Small intestine (tissue), 7 donors: ENCODE measurements around the gene FIGN. TPM values are rescaled to one million over a fixed set of nuclear protein-coding genes. Genes with fewer than 3 reads are reported as not detected.

ENCODE experiments used
- DNase-seq, 2 donors: peaks; one replicate each; pipeline versions ENCODE4 v3.0.0 to v3.0.0-alpha.2; 2013
- FAIRE-seq: peaks from 2 replicates; lab custom pipeline; 2012; peaks lifted over from hg19 to GRCh38; lab: Jason Lieb, UNC
- H3K27ac ChIP-seq, 3 donors: one replicate each; pipeline ENCODE4 v1.5.1; 2013; ENCODE audit warnings: low read length in 2 of 3, mild to moderate bottlenecking in 2 of 3, control low read depth in 1 of 3, inconsistent platforms in 1 of 3, low read depth in 1 of 3, moderate library complexity in 1 of 3
- H3K27me3 ChIP-seq, 3 donors: one replicate each; pipeline ENCODE4 v1.6.1; 2013; ENCODE audit warnings: low read length in 3 of 3, inconsistent platforms in 1 of 3; ENCODE audit not compliant: control insufficient read depth in 3 of 3, insufficient read depth in 3 of 3
- H3K36me3 ChIP-seq, 3 donors: one replicate each; pipeline ENCODE4 v1.6.1; 2013; ENCODE audit warnings: low read length in 3 of 3, inconsistent platforms in 1 of 3, low read depth in 1 of 3, mild to moderate bottlenecking in 1 of 3, moderate library complexity in 1 of 3; ENCODE audit not compliant: control insufficient read depth in 3 of 3, insufficient read depth in 2 of 3
- H3K4me1 ChIP-seq, 3 donors: one replicate each; pipeline ENCODE4 v1.6.1; 2013; ENCODE audit warnings: low read length in 2 of 3, inconsistent platforms in 1 of 3, low read depth in 1 of 3, mild to moderate bottlenecking in 1 of 3, moderate library complexity in 1 of 3; ENCODE audit not compliant: control insufficient read depth in 3 of 3, insufficient read depth in 2 of 3
- H3K4me3 ChIP-seq, 3 donors: one replicate each; pipeline ENCODE4 v1.5.1; 2013; ENCODE audit warnings: low read length in 3 of 3, control low read depth in 1 of 3, inconsistent platforms in 1 of 3, low read depth in 1 of 3, mild to moderate bottlenecking in 1 of 3, moderate library complexity in 1 of 3
- H3K9me3 ChIP-seq, 2 donors: one replicate each; pipeline ENCODE4 v1.6.1; 2013; ENCODE audit warnings: low read depth in 1 of 2, low read length in 1 of 2; ENCODE audit not compliant: control insufficient read depth in 2 of 2, insufficient read depth in 1 of 2
- WGBS, 3 donors: extraction: QIAGEN DNeasy Blood & Tissue Kit; methylation state at CpG; one replicate each; pipeline ENCODE4 v1.1.7; 2013; 5-methylcytosine and 5-hydroxymethylcytosine counted together
- polyA plus RNA-seq, 4 donors: library from polyadenylated mRNA; stranded (reverse) in 3 of 4; unstranded in 1 of 4; fragments of 200-250 nt in 3 of 4; fragments of 120-200 nt in 1 of 4; gene quantifications; one replicate each; pipeline versions ENCODE4 v1.2.1 to v1.2.3, GENCODE V29; 2013
- donor health status: healthy with polysubstance abuse.
- donor health status: control.
- donor health status: control.
- donor health status: Bipolar disorder and iron deficiency.
- donor health status: healthy.

FIGN gene
- polyA plus RNA-seq, 4 donors = 0.27 to 1.0 (median 0.64) TPM; not detected in 1

GRCh38 chr2:163659224-163659623, 76.6 kb downstream of the FIGN start:
- H3K36me3 ChIP-seq = no peaks in the 10 kb centered on the region
- no peak overlapping the region for H3K4me3 ChIP-seq
- no peak for FAIRE-seq
- DNase-seq = no peak
- no peaks in the 10 kb centered on the region for H3K27me3 ChIP-seq
- WGBS, 3 donors = 72 to 76% (median 74%) methylated on average over 2 of the region's 2 CpGs
- H3K4me1 ChIP-seq = no peaks in the 10 kb centered on the region
- no peaks in the 10 kb centered on the region for H3K9me3 ChIP-seq
- H3K27ac ChIP-seq = no peak overlapping the region

- 23 to 50% (median 39%) methylated on average over 2 of the region's 2 CpGs for WGBS, 3 donors
- no peak for FAIRE-seq
- no peaks in the 10 kb centered on the region for H3K9me3 ChIP-seq
- no peaks in the 10 kb centered on the region for H3K27me3 ChIP-seq
- no peaks in the 10 kb centered on the region for H3K36me3 ChIP-seq
- no peak for DNase-seq
- H3K4me1 ChIP-seq = no peaks in the 10 kb centered on the region
- no peak overlapping the region for H3K27ac ChIP-seq
- H3K4me3 ChIP-seq = no peak overlapping the region
Observed at GRCh38 chr2:163658556-163658955, 77.3 kb downstream of the FIGN start.

GRCh38 chr2:163657281-163657656, 78.5 kb downstream of the FIGN start:
- FAIRE-seq (no peak), DNase-seq (no peak)
- no peak overlapping the region for H3K4me3 ChIP-seq
- H3K36me3 ChIP-seq = no peaks in the 10 kb centered on the region
- no peak overlapping the region for H3K27ac ChIP-seq
- no peaks in the 10 kb centered on the region for H3K9me3 ChIP-seq
- H3K27me3 ChIP-seq = no peaks in the 10 kb centered on the region
- H3K4me1 ChIP-seq = no peaks in the 10 kb centered on the region
- 59 to 74% (median 64%) methylated on average over 3 of the region's 3 CpGs for WGBS, 3 donors

- no peaks in the 10 kb centered on the region for H3K27me3 ChIP-seq
- H3K4me3 ChIP-seq = no peak overlapping the region
- no peaks in the 10 kb centered on the region for H3K9me3 ChIP-seq
- DNase-seq = no peak
- 62 to 75% (median 71%) methylated on average over 2 of the region's 2 CpGs for WGBS, 3 donors
- no peaks in the 10 kb centered on the region for H3K4me1 ChIP-seq
- FAIRE-seq = no peak
- H3K36me3 ChIP-seq = no peaks in the 10 kb centered on the region
- no peak overlapping the region for H3K27ac ChIP-seq
Observed at GRCh38 chr2:163656622-163657280, 79.1 kb downstream of the FIGN start.

- no peaks in the 10 kb centered on the region for H3K4me1 ChIP-seq
- WGBS, 3 donors = 71 to 88% (median 78%) methylated on average over 2 of the region's 2 CpGs
- H3K36me3 ChIP-seq = no peaks in the 10 kb centered on the region
- no peak overlapping the region for H3K4me3 ChIP-seq
- no peak for DNase-seq
- H3K9me3 ChIP-seq = no peaks in the 10 kb centered on the region
- no peak for FAIRE-seq
- no peaks in the 10 kb centered on the region for H3K27me3 ChIP-seq
- H3K27ac ChIP-seq = no peak overlapping the region
Observed at GRCh38 chr2:163655667-163656066, 80.1 kb downstream of the FIGN start.

GRCh38 chr2:163652751-163653150, 83.1 kb downstream of the FIGN start:
- no peaks in the 10 kb centered on the region for H3K9me3 ChIP-seq
- WGBS, 3 donors = 63 to 77% (median 67%) methylated on average over 2 of the region's 2 CpGs
- H3K27me3 ChIP-seq = no peaks in the 10 kb centered on the region
- DNase-seq (no peak), FAIRE-seq (no peak)
- H3K4me1 ChIP-seq = no peaks in the 10 kb centered on the region
- no peak overlapping the region for H3K4me3 ChIP-seq
- no peaks in the 10 kb centered on the region for H3K36me3 ChIP-seq
- H3K27ac ChIP-seq = no peak overlapping the region

- H3K36me3 ChIP-seq = no peaks in the 10 kb centered on the region
- no peak for FAIRE-seq
- no peaks in the 10 kb centered on the region for H3K27me3 ChIP-seq
- H3K4me1 ChIP-seq = no peaks in the 10 kb centered on the region
- no peaks in the 10 kb centered on the region for H3K9me3 ChIP-seq
- no peak overlapping the region for H3K27ac ChIP-seq
- no peak overlapping the region for H3K4me3 ChIP-seq
- DNase-seq = no peak
- WGBS, 3 donors = 65 to 89% (median 80%) methylated on average over 1 of the region's 1 CpG
Observed at GRCh38 chr2:163649080-163649479, 86.7 kb downstream of the FIGN start.

GRCh38 chr2:163647300-163647699, 88.5 kb downstream of the FIGN start:
- no peak overlapping the region for H3K27ac ChIP-seq
- no peak overlapping the region for H3K4me3 ChIP-seq
- FAIRE-seq (no peak), DNase-seq (no peak)
- no peaks in the 10 kb centered on the region for H3K27me3 ChIP-seq
- H3K36me3 ChIP-seq = no peaks in the 10 kb centered on the region
- H3K9me3 ChIP-seq = no peaks in the 10 kb centered on the region
- H3K4me1 ChIP-seq = no peaks in the 10 kb centered on the region

- H3K36me3 ChIP-seq = no peaks in the 10 kb centered on the region
- DNase-seq = no peak
- no peaks in the 10 kb centered on the region for H3K4me1 ChIP-seq
- H3K9me3 ChIP-seq = no peaks in the 10 kb centered on the region
- H3K27ac ChIP-seq = no peak overlapping the region
- H3K27me3 ChIP-seq = no peaks in the 10 kb centered on the region
- no peak overlapping the region for H3K4me3 ChIP-seq
- WGBS, 3 donors = 74 to 90% (median 81%) methylated on average over 1 of the region's 1 CpG
- FAIRE-seq = no peak
Observed at GRCh38 chr2:163646687-163647086, 89.1 kb downstream of the FIGN start.
